HepG2 (cell line): ENCODE results near the gene GRK6. TPM values are rescaled to one million over a fixed set of nuclear protein-coding genes. Genes with fewer than 3 reads are reported as not detected.

Source experiments
- CAMTA2 ChIP-seq: sonication (generic); formaldehyde crosslinking; IDR thresholded peaks from 2 replicates; pipeline ENCODE4 v1.4.0; 2020; ENCODE audit warnings: mild to moderate bottlenecking, missing genetic modification reagents, borderline replicate concordance
- CSRNP1 ChIP-seq: sonication (generic); formaldehyde crosslinking; IDR thresholded peaks from 2 replicates; pipeline ENCODE4 v1.8.1; 2023; ENCODE audit warnings: mild to moderate bottlenecking, missing genetic modification reagents
- FOXP4 ChIP-seq: sonication (generic); formaldehyde crosslinking; IDR thresholded peaks from 2 replicates; pipeline ENCODE4 v1.4.0; 2020; ENCODE audit warnings: missing genetic modification reagents
- GTF3A ChIP-seq: sonication (generic); formaldehyde crosslinking; conservative IDR thresholded peaks from 2 replicates; pipeline ENCODE4 v1.4.0; 2020; ENCODE audit warnings: mild to moderate bottlenecking, missing genetic modification reagents
- HNF4A ChIP-seq: sonication (generic); formaldehyde crosslinking; IDR thresholded peaks from 2 replicates; pipeline ENCODE4 v1.4.0; 2020; ENCODE audit warnings: missing genetic modification reagents
- KAT7 ChIP-seq: IDR thresholded peaks from 2 replicates; pipeline ENCODE4 v1.6.1; 2018; ENCODE audit warnings: borderline replicate concordance, missing compliant biosample characterization
- MIXL1 ChIP-seq: IDR thresholded peaks from 2 replicates; pipeline ENCODE4 v1.6.1; 2016
- PHF21A ChIP-seq: sonication (generic); formaldehyde crosslinking; IDR thresholded peaks from 2 replicates; pipeline ENCODE4 v1.5.0; 2020; ENCODE audit warnings: mild to moderate bottlenecking, missing genetic modification reagents
- RFX1 ChIP-seq: fragments of 450-650 bp; IDR thresholded peaks from 2 replicates; pipeline ENCODE4 v1.6.1; 2017
- SP4 ChIP-seq: sonication (generic); formaldehyde crosslinking; IDR thresholded peaks from 2 replicates; pipeline ENCODE4 v1.8.1; 2023; ENCODE audit warnings: mild to moderate bottlenecking, missing genetic modification reagents
- TEAD2 ChIP-seq: sonication (generic); formaldehyde crosslinking; IDR thresholded peaks from 2 replicates; pipeline ENCODE4 v1.9.0; 2021; ENCODE audit warnings: missing genetic modification reagents
- YEATS2 ChIP-seq: sonication (generic); formaldehyde crosslinking; IDR thresholded peaks from 2 replicates; pipeline ENCODE4 v1.4.0; 2020; ENCODE audit warnings: missing genetic modification reagents, borderline replicate concordance
- ZBTB26 ChIP-seq: IDR thresholded peaks from 2 replicates; pipeline ENCODE4 v1.6.1; 2016; ENCODE audit warnings: missing compliant biosample characterization, missing genetic modification reagents, borderline replicate concordance
- ZFY ChIP-seq: sonication (generic); formaldehyde crosslinking; IDR thresholded peaks from 2 replicates; pipeline ENCODE4 v1.4.0; 2020; ENCODE audit warnings: missing genetic modification reagents
- ZNF17 ChIP-seq: sonication (generic); formaldehyde crosslinking; IDR thresholded peaks from 2 replicates; pipeline ENCODE4 v1.5.0; 2020; ENCODE audit warnings: mild to moderate bottlenecking, missing genetic modification reagents
- ZNF329 ChIP-seq: sonication (generic); formaldehyde crosslinking; IDR thresholded peaks from 2 replicates; pipeline ENCODE4 v1.9.0; 2021; ENCODE audit warnings: low read depth, mild to moderate bottlenecking, missing genetic modification reagents
- ZNF350 ChIP-seq: sonication (generic); formaldehyde crosslinking; IDR thresholded peaks from 2 replicates; pipeline ENCODE4 v1.4.0; 2020; ENCODE audit warnings: mild to moderate bottlenecking, low read depth, missing genetic modification reagents, borderline replicate concordance
- ZNF446 ChIP-seq: sonication (generic); formaldehyde crosslinking; IDR thresholded peaks from 2 replicates; pipeline ENCODE4 v1.5.0; 2020; ENCODE audit warnings: mild to moderate bottlenecking, missing genetic modification reagents
- ZNF567 ChIP-seq: sonication (generic); formaldehyde crosslinking; IDR thresholded peaks from 2 replicates; pipeline ENCODE4 v1.8.1; 2023; ENCODE audit warnings: mild to moderate bottlenecking, missing genetic modification reagents, borderline replicate concordance
- ZNF7 ChIP-seq: IDR thresholded peaks from 2 replicates; pipeline ENCODE4 v1.6.1; 2016; ENCODE audit warnings: missing biosample characterization, missing genetic modification reagents
- ZNF740 ChIP-seq: sonication (generic); formaldehyde crosslinking; IDR thresholded peaks from 2 replicates; pipeline ENCODE4 v1.4.0; 2020; ENCODE audit warnings: missing genetic modification reagents
- ZNF776 ChIP-seq: sonication (generic); formaldehyde crosslinking; IDR thresholded peaks from 2 replicates; pipeline ENCODE4 v1.4.0; 2020; ENCODE audit warnings: mild to moderate bottlenecking, missing genetic modification reagents
- ZNF879 ChIP-seq: sonication (generic); formaldehyde crosslinking; IDR thresholded peaks from 2 replicates; pipeline ENCODE4 v1.8.1; 2023; ENCODE audit warnings: missing genetic modification reagents
- ZSCAN21 ChIP-seq: sonication (generic); formaldehyde crosslinking; IDR thresholded peaks from 2 replicates; pipeline ENCODE4 v1.8.0; 2022; ENCODE audit warnings: mild to moderate bottlenecking, missing genetic modification reagents, moderate library complexity, borderline replicate concordance
- polyA plus RNA-seq, 8 experiments: library from polyadenylated mRNA; depleted of rRNA in 3 of 8; stranded (reverse) in 7 of 8; unstranded in 1 of 8; fragments of >200 nt; fragmentation: Illumina TruSeq in 4 of 8; extraction: Trizol in 4 of 8; gene quantifications; 2 replicates each; pipeline versions ENCODE4 v1.2.1 to v1.2.3, GENCODE V29; 2011 to 2016; ENCODE audit warnings: low read depth in 4 of 8, missing spikeins in 1 of 8, mixed read lengths in 1 of 8; ENCODE audit not compliant: insufficient read depth in 1 of 8
- total RNA-seq, 5 experiments: library from RNA; depleted of rRNA; stranded (reverse); fragments of >200 nt; fragmentation: Illumina TruSeq; extraction: Trizol; gene quantifications; 2 replicates each; pipeline ENCODE4 v1.2.3, GENCODE V29; 2016; ENCODE audit warnings: low read depth in 1 of 5

The GRK6 gene
- total and polyA plus RNA-seq, 2 of the 13 experiments (the other 11 are each of a cell fraction or from before 2014, with no cell fraction given): 13.2 to 19.9 TPM

- TF ChIP-seq FOXP4 (CRISPR knock-in tag): peak; percentile 41; the same call in 1 of the 2 replicates
- no peak; the same call in none of the 2 replicates for TF ChIP-seq KAT7 (CRISPR knock-in tag)
- no peak; the same call in 1 of the 2 replicates for TF ChIP-seq CAMTA2 (CRISPR knock-in tag)
- TF ChIP-seq ZNF7 (CRISPR knock-in tag): no peak
- TF ChIP-seq MIXL1 (CRISPR knock-in tag): no peak
- TF ChIP-seq ZNF740 (CRISPR knock-in tag): peak; percentile 100
- TF ChIP-seq ZNF879 (CRISPR knock-in tag): no peak
- TF ChIP-seq ZNF567 (CRISPR knock-in tag): no peak
- 0 out of 2 replicates have a peak, but pooled peaks have one; percentile 33 for TF ChIP-seq PHF21A (CRISPR knock-in tag)
- TF ChIP-seq ZBTB26: no peak
- TF ChIP-seq SP4 (CRISPR knock-in tag): no peak
- TF ChIP-seq CSRNP1 (CRISPR knock-in tag): peak; percentile 75
- no peak for TF ChIP-seq RFX1
- TF ChIP-seq ZNF776: peak; percentile 25
- no peak for TF ChIP-seq ZNF329
- no peak for TF ChIP-seq ZNF446
- no peak for TF ChIP-seq HNF4A (CRISPR knock-in tag)
- TF ChIP-seq GTF3A: no peak; the same call in 1 of the 2 replicates
- no peak for TF ChIP-seq YEATS2 (CRISPR knock-in tag)
- TF ChIP-seq ZSCAN21: no peak; the same call in 1 of the 2 replicates
- no peak for TF ChIP-seq TEAD2 (CRISPR knock-in tag)
- TF ChIP-seq ZNF17 (CRISPR knock-in tag): no peak
- TF ChIP-seq ZFY (CRISPR knock-in tag): no peak; the same call in none of the 2 replicates
- TF ChIP-seq ZNF350 (CRISPR knock-in tag): peak; percentile 11; the same call in 1 of the 2 replicates
Observed at GRCh38 chr5:177455661-177456590, 29.4 kb downstream of the GRK6 start (continued).
